Calu3 (cell line): ENCODE results near the gene NLK. TPM values are rescaled to one million over a fixed set of nuclear protein-coding genes. Genes with fewer than 3 reads are reported as not detected.

Experiments used
- BruUV-seq: library from RNA; stranded (reverse); fragments of 400-500 nt; replicated peaks from 2 replicates; lab custom pipeline; 2021; lab: Mats Ljungman, UMichigan
- CTCF ChIA-PET: fragments of 300-600 bp; sonication (Branson Sonifier 250); formaldehyde crosslinking; loops from one replicate; lab custom pipeline; 2022; ENCODE audit warnings: antibody characterized with exemption; lab: Charles Lee
- DNase-seq: peaks from one replicate; pipeline ENCODE4 v3.0.0; 2022
- H3K27ac Mint-ChIP-seq: one replicate; pipeline ENCODE4 v1.8.0; 2022; ENCODE audit warnings: mixed read lengths; ENCODE audit not compliant: unreplicated experiment
- H3K27me3 Mint-ChIP-seq: one replicate; pipeline ENCODE4 v1.8.0; 2022; ENCODE audit warnings: mixed read lengths; ENCODE audit not compliant: unreplicated experiment
- H3K36me3 Mint-ChIP-seq: one replicate; pipeline ENCODE4 v1.8.0; 2022; ENCODE audit warnings: mild to moderate bottlenecking, moderate library complexity, mixed read lengths; ENCODE audit not compliant: insufficient read depth, unreplicated experiment
- H3K4me1 Mint-ChIP-seq: one replicate; pipeline ENCODE4 v1.8.0; 2022; ENCODE audit warnings: mild to moderate bottlenecking, low read depth, mixed read lengths; ENCODE audit not compliant: unreplicated experiment
- H3K4me3 Mint-ChIP-seq: one replicate; pipeline ENCODE4 v1.8.0; 2022; ENCODE audit warnings: mild to moderate bottlenecking, low read depth, moderate library complexity, mixed read lengths; ENCODE audit not compliant: unreplicated experiment
- H3K9me3 Mint-ChIP-seq: one replicate; pipeline ENCODE4 v1.8.0; 2022; ENCODE audit warnings: low read depth, mixed read lengths; ENCODE audit not compliant: unreplicated experiment
- CTCF ChIP-seq: fragments of 200-600 bp; IDR thresholded peaks from one replicate; pipeline ENCODE4 v1.8.0; 2022; ENCODE audit warnings: antibody characterized with exemption; ENCODE audit not compliant: unreplicated experiment
- intact Hi-C: fragments of 100-400 bp; cut with micrococcal nuclease; formaldehyde crosslinking; loops from one replicate; pipeline ENCODE4 v1.10.0; 2022; ENCODE audit not compliant: unreplicated experiment
- total RNA-seq: library from RNA; stranded (reverse); gene quantifications from 2 replicates; pipeline ENCODE4 v1.2.3, GENCODE V29; 2022

The NLK gene
- total RNA-seq, 1 experiment from 2014 or later = 20.4 TPM

- TF ChIP-seq CTCF = no peak
- Mint-ChIP-seq H3K9me3 (no peaks in the 10 kb centered on the region), H3K27me3 (no peaks in the 10 kb centered on the region), H3K36me3 (no peaks in the 10 kb centered on the region), H3K4me1 (peaks cover 10% of the 10 kb centered on the region), H3K4me3 (no peak overlapping the region), H3K27ac (no peak overlapping the region)
- DNase-seq = no peak
- BruUV-seq = no TSS peak
- CTCF ChIA-PET = no interaction called here
- intact Hi-C loops = no loop called here
Observed at GRCh38 chr17:28201315-28201714, 158.8 kb downstream of the NLK start.

GRCh38 chr17:28204244-28204643 is 161.8 kb downstream of the NLK start:
- Mint-ChIP-seq H3K27ac (no peak overlapping the region), H3K27me3 (no peaks in the 10 kb centered on the region)
- CTCF ChIA-PET = no interaction called here

GRCh38 chr17:28204751-28205150 is 162.3 kb downstream of the NLK start:
- no peak overlapping the region for H3K4me3 Mint-ChIP-seq
- peaks cover 4% of the 10 kb centered on the region for H3K9me3 Mint-ChIP-seq
- H3K27me3 Mint-ChIP-seq = no peaks in the 10 kb centered on the region
- intact Hi-C loops = no loop called here
- CTCF ChIA-PET = no interaction called here
- H3K36me3 Mint-ChIP-seq = no peaks in the 10 kb centered on the region
- no peak for DNase-seq
- H3K4me1 Mint-ChIP-seq = peaks cover 10% of the 10 kb centered on the region
- no TSS peak for BruUV-seq
- TF ChIP-seq CTCF = no peak
- H3K27ac Mint-ChIP-seq = no peak overlapping the region

More at GRCh38 chr17:28204244-28204643, 161.8 kb downstream of the NLK start:
- BruUV-seq = no TSS peak
- intact Hi-C loops = no loop called here
- peaks cover 10% of the 10 kb centered on the region for H3K4me1 Mint-ChIP-seq
- no peak for DNase-seq
- H3K36me3 Mint-ChIP-seq = no peaks in the 10 kb centered on the region
- H3K9me3 Mint-ChIP-seq = no peaks in the 10 kb centered on the region
- TF ChIP-seq CTCF = no peak
- no peak overlapping the region for H3K4me3 Mint-ChIP-seq

GRCh38 chr17:28206292-28206691 is 163.8 kb downstream of the NLK start:
- CTCF ChIA-PET = no interaction called here
- no TSS peak for BruUV-seq
- H3K4me3 Mint-ChIP-seq = no peak overlapping the region

More at GRCh38 chr17:28206292-28206691, 163.8 kb downstream of the NLK start:
- no peak for TF ChIP-seq CTCF
- H3K4me1 Mint-ChIP-seq = peaks cover 10% of the 10 kb centered on the region
- H3K9me3 Mint-ChIP-seq = peaks cover 7% of the 10 kb centered on the region
- no peak overlapping the region for H3K27ac Mint-ChIP-seq
- DNase-seq = no peak
- H3K36me3 Mint-ChIP-seq = no peaks in the 10 kb centered on the region
- intact Hi-C loops = no loop called here
- H3K27me3 Mint-ChIP-seq = no peaks in the 10 kb centered on the region
